ENCODE measurements around the gene CCDC57. TPM values are rescaled to one million over a fixed set of nuclear protein-coding genes. Genes with fewer than 3 reads are reported as not detected.
A peak's percentile ranks its signal among the peaks of the same experiment; 100 is the strongest.

The CCDC57 gene
- total RNA-seq, 1 donor from 2014 or later, result 50.6 TPM

- DNase-seq (ENCODE audit: low spot score) (no peak), ATAC-seq (no peak)
- intact Hi-C loops (cut with DNase I), result no loop called here
These were observed 156.5 kb downstream of the CCDC57 start for GRCh38 chr17:82055965-82056728.

GRCh38 chr17:82055023-82055964 is 157.3 kb downstream of the CCDC57 start:
- DNase-seq (ENCODE audit: low spot score), result no peak
- intact Hi-C loops (cut with DNase I), result no loop called here
- ATAC-seq, result no peak

GRCh38 chr17:82054351-82055022 is 158.2 kb downstream of the CCDC57 start:
- no peak for DNase-seq (ENCODE audit: low spot score)
- intact Hi-C loops (cut with DNase I), result no loop called here
- no peak for ATAC-seq

GRCh38 chr17:82053556-82054263 is 158.9 kb downstream of the CCDC57 start:
- intact Hi-C loops (cut with DNase I), result no loop called here
- no peak for ATAC-seq
- DNase-seq (ENCODE audit: low spot score), result no peak

- DNase-seq (ENCODE audit: low spot score) (no peak), ATAC-seq (no peak)
- intact Hi-C loops (cut with DNase I), result no loop called here
These were observed 159.5 kb downstream of the CCDC57 start for GRCh38 chr17:82053130-82053529.

- intact Hi-C loops (cut with DNase I), result no loop called here
- DNase-seq (ENCODE audit: low spot score) (no peak), ATAC-seq (no peak)
These were observed 160.0 kb downstream of the CCDC57 start for GRCh38 chr17:82052638-82053059.

- peak; percentile 69 for ATAC-seq
- peak; percentile 88 for DNase-seq (ENCODE audit: low spot score)
- intact Hi-C loops (cut with DNase I), result no loop called here
These were observed 160.6 kb downstream of the CCDC57 start, which contains the start of the genes GPS1 and RFNG for GRCh38 chr17:82051776-82052637. Gene GPS1, plus strand, starts transcription at chr17:82051898. Its CDS starts 34 bp downstream, at chr17:82051932. Gene RFNG, minus strand, starts transcription at chr17:82051811. Its CDS starts 45 bp downstream, at chr17:82051766.

Small RNA genes within 50 kb of the gene (microRNA-seq; reads per million reads assigned to microRNA genes)
- not detected for gene MIR6787

Other genes starting within 250 kb of the CCDC57 start
- 32.5 TPM for gene ASPSCR1, start 235.2 kb downstream of the CCDC57 start, total RNA-seq
- gene CENPX, start 190.0 kb downstream of the CCDC57 start, total RNA-seq, result 33.6 TPM
- gene LRRC45, start 189.5 kb downstream of the CCDC57 start, total RNA-seq, result 8.6 TPM
- gene RAC3, start 181.2 kb downstream of the CCDC57 start, total RNA-seq, result 4.0 TPM
- gene DCXR, start 175.1 kb downstream of the CCDC57 start, total RNA-seq, result 80.0 TPM
- 42.4 TPM for gene RFNG, start 161.0 kb downstream of the CCDC57 start, total RNA-seq
- 68.2 TPM for gene GPS1, start 160.9 kb downstream of the CCDC57 start, total RNA-seq
- gene DUS1L, start 147.0 kb downstream of the CCDC57 start, total RNA-seq, result 57.1 TPM
- gene FASN, start 114.6 kb downstream of the CCDC57 start, total RNA-seq, result 280 TPM
- 53.1 TPM for gene SLC16A3, start 16.2 kb upstream of the CCDC57 start, total RNA-seq
- gene CSNK1D, start 60.9 kb upstream of the CCDC57 start, total RNA-seq, result 152 TPM
- gene CD7, start 104.8 kb upstream of the CCDC57 start, total RNA-seq, result 2.5 TPM
- 22.2 TPM for gene SECTM1, start 120.9 kb upstream of the CCDC57 start, total RNA-seq
- not detected for gene TEX19, start 146.4 kb upstream of the CCDC57 start, total RNA-seq
- gene UTS2R, start 158.9 kb upstream of the CCDC57 start, total RNA-seq, result not detected
- 43.2 TPM for gene HEXD, start 205.5 kb upstream of the CCDC57 start, total RNA-seq
- gene OGFOD3, start 205.7 kb upstream of the CCDC57 start, total RNA-seq, result 23.5 TPM
- gene CYBC1, start 237.9 kb upstream of the CCDC57 start, total RNA-seq, result 94.5 TPM
- 55.5 TPM for gene NARF, start 245.9 kb upstream of the CCDC57 start, total RNA-seq